ENCODE data around the gene FRYL.

FRYL gene

GRCh38 chr4:48504352-48504751, 275.7 kb downstream of the FRYL start:
- DNase-seq (ENCODE audit: low spot score in 2 of 2) (no peak), ATAC-seq (replicated peaks; ENCODE audit: extremely low read depth, poor library complexity, severe bottlenecking) (no peak)
- no peak overlapping the region for H3K4me3 Mint-ChIP-seq
- no peaks in the 10 kb centered on the region for H3K4me1 Mint-ChIP-seq
- no peaks in the 10 kb centered on the region for H3K27me3 Mint-ChIP-seq
- peaks cover 33% of the 10 kb centered on the region for H3K36me3 Mint-ChIP-seq (ENCODE audit: insufficient read depth)
- H3K9me3 Mint-ChIP-seq = no peaks in the 10 kb centered on the region
- H3K27ac Mint-ChIP-seq (ENCODE audit: low read depth) = no peak overlapping the region

GRCh38 chr4:48504026-48504330, 276.1 kb downstream of the FRYL start:
- H3K27ac Mint-ChIP-seq (ENCODE audit: low read depth) = no peak overlapping the region
- no peaks in the 10 kb centered on the region for H3K4me1 Mint-ChIP-seq
- no peak for DNase-seq (ENCODE audit: low spot score in 2 of 2)
- H3K27me3 Mint-ChIP-seq = no peaks in the 10 kb centered on the region
- peaks cover 37% of the 10 kb centered on the region for H3K36me3 Mint-ChIP-seq (ENCODE audit: insufficient read depth)
- no peak overlapping the region for H3K4me3 Mint-ChIP-seq
- H3K9me3 Mint-ChIP-seq = no peaks in the 10 kb centered on the region
- no peak for ATAC-seq (replicated peaks; ENCODE audit: extremely low read depth, poor library complexity, severe bottlenecking)

- H3K4me3 Mint-ChIP-seq = no peak overlapping the region
- no peaks in the 10 kb centered on the region for H3K4me1 Mint-ChIP-seq
- H3K27me3 Mint-ChIP-seq = no peaks in the 10 kb centered on the region
- DNase-seq (ENCODE audit: low spot score in 2 of 2) = no peak
- no peak overlapping the region for H3K27ac Mint-ChIP-seq (ENCODE audit: low read depth)
- H3K9me3 Mint-ChIP-seq = no peaks in the 10 kb centered on the region
- H3K36me3 Mint-ChIP-seq (ENCODE audit: insufficient read depth) = peaks cover 39% of the 10 kb centered on the region
- ATAC-seq (replicated peaks; ENCODE audit: extremely low read depth, poor library complexity, severe bottlenecking) = no peak
Measured at GRCh38 chr4:48503233-48504025, 276.6 kb downstream of the FRYL start.

- H3K36me3 Mint-ChIP-seq (ENCODE audit: insufficient read depth) = peaks cover 41% of the 10 kb centered on the region
- ATAC-seq (replicated peaks; ENCODE audit: extremely low read depth, poor library complexity, severe bottlenecking) (no peak), DNase-seq (ENCODE audit: low spot score in 2 of 2) (no peak)
- no peak overlapping the region for H3K4me3 Mint-ChIP-seq
- no peaks in the 10 kb centered on the region for H3K27me3 Mint-ChIP-seq
- no peaks in the 10 kb centered on the region for H3K4me1 Mint-ChIP-seq
- no peak overlapping the region for H3K27ac Mint-ChIP-seq (ENCODE audit: low read depth)
- no peaks in the 10 kb centered on the region for H3K9me3 Mint-ChIP-seq
Measured at GRCh38 chr4:48499551-48500066, 280.5 kb downstream of the FRYL start.

- Mint-ChIP-seq H3K27me3 (no peaks in the 10 kb centered on the region), H3K9me3 (no peaks in the 10 kb centered on the region), H3K27ac (ENCODE audit: low read depth) (no peak overlapping the region), H3K36me3 (ENCODE audit: insufficient read depth) (peaks cover 38% of the 10 kb centered on the region), H3K4me3 (no peak overlapping the region), H3K4me1 (no peaks in the 10 kb centered on the region)
- DNase-seq (ENCODE audit: low spot score in 2 of 2) (no peak), ATAC-seq (replicated peaks; ENCODE audit: extremely low read depth, poor library complexity, severe bottlenecking) (no peak)
Measured at GRCh38 chr4:48498895-48499294, 281.2 kb downstream of the FRYL start.

GRCh38 chr4:48495941-48496340, 284.1 kb downstream of the FRYL start:
- peaks cover 24% of the 10 kb centered on the region for H3K36me3 Mint-ChIP-seq (ENCODE audit: insufficient read depth)
- no peak overlapping the region for H3K27ac Mint-ChIP-seq (ENCODE audit: low read depth)
- no peaks in the 10 kb centered on the region for H3K9me3 Mint-ChIP-seq
- DNase-seq (ENCODE audit: low spot score in 2 of 2) = no peak
- no peaks in the 10 kb centered on the region for H3K27me3 Mint-ChIP-seq
- no peaks in the 10 kb centered on the region for H3K4me1 Mint-ChIP-seq
- H3K4me3 Mint-ChIP-seq = no peak overlapping the region
- ATAC-seq (replicated peaks; ENCODE audit: extremely low read depth, poor library complexity, severe bottlenecking) = no peak

- Mint-ChIP-seq H3K9me3 (no peaks in the 10 kb centered on the region), H3K36me3 (ENCODE audit: insufficient read depth) (peaks cover 10% of the 10 kb centered on the region), H3K27me3 (peaks cover 15% of the 10 kb centered on the region), H3K4me1 (no peaks in the 10 kb centered on the region), H3K27ac (ENCODE audit: low read depth) (no peak overlapping the region), H3K4me3 (no peak overlapping the region)
- DNase-seq (ENCODE audit: low spot score in 2 of 2) (no peak), ATAC-seq (replicated peaks; ENCODE audit: extremely low read depth, poor library complexity, severe bottlenecking) (no peak)
Measured at GRCh38 chr4:48493452-48494100, 286.5 kb downstream of the FRYL start.

GRCh38 chr4:48491514-48492176, 288.4 kb downstream of the FRYL start:
- DNase-seq (ENCODE audit: low spot score in 2 of 2) = no peak

GRCh38 chr4:48490680-48491513, 289.2 kb downstream of the FRYL start:
- Mint-ChIP-seq H3K36me3 (ENCODE audit: insufficient read depth) (peaks cover 3% of the 10 kb centered on the region), H3K4me3 (no peak overlapping the region), H3K27ac (ENCODE audit: low read depth) (no peak overlapping the region), H3K9me3 (no peaks in the 10 kb centered on the region), H3K4me1 (no peaks in the 10 kb centered on the region), H3K27me3 (peaks cover 33% of the 10 kb centered on the region)
- peak; percentile 22 for ATAC-seq (replicated peaks; ENCODE audit: extremely low read depth, poor library complexity, severe bottlenecking)
- DNase-seq (ENCODE audit: low spot score in 2 of 2) = no peak

More at GRCh38 chr4:48491514-48492176, 288.4 kb downstream of the FRYL start:
- ATAC-seq (replicated peaks; ENCODE audit: extremely low read depth, poor library complexity, severe bottlenecking) = no peak
- peaks cover 33% of the 10 kb centered on the region for H3K27me3 Mint-ChIP-seq
- H3K4me1 Mint-ChIP-seq = no peaks in the 10 kb centered on the region
- H3K4me3 Mint-ChIP-seq = no peak overlapping the region
- peaks cover 4% of the 10 kb centered on the region for H3K36me3 Mint-ChIP-seq (ENCODE audit: insufficient read depth)
- no peak overlapping the region for H3K27ac Mint-ChIP-seq (ENCODE audit: low read depth)
- no peaks in the 10 kb centered on the region for H3K9me3 Mint-ChIP-seq

GRCh38 chr4:48490012-48490679, 289.9 kb downstream of the FRYL start, which contains the start of gene ZAR1:
Gene ZAR1, plus strand, starts transcription at chr4:48490252. Its CDS starts 40 bp downstream, at chr4:48490292.
- H3K27ac Mint-ChIP-seq (ENCODE audit: low read depth) = no peak within 1 kb of the TSS
- ATAC-seq (replicated peaks; ENCODE audit: extremely low read depth, poor library complexity, severe bottlenecking) (peak; percentile 23), DNase-seq (ENCODE audit: low spot score in 2 of 2) (no peak)
- peak within 1 kb of the TSS; percentile 69 for H3K4me3 Mint-ChIP-seq
- no peaks in the 10 kb centered on the region for H3K9me3 Mint-ChIP-seq
- H3K27me3 Mint-ChIP-seq = peaks cover 38% of the 10 kb centered on the region
- H3K36me3 Mint-ChIP-seq (ENCODE audit: insufficient read depth) = no peaks in the 10 kb centered on the region
- peaks cover under 1% of the 10 kb centered on the region for H3K4me1 Mint-ChIP-seq

GRCh38 chr4:48489683-48490011, 290.4 kb downstream of the FRYL start:
- peak overlapping the region; percentile 69 for H3K4me3 Mint-ChIP-seq
- DNase-seq (ENCODE audit: low spot score in 2 of 2) (no peak), ATAC-seq (replicated peaks; ENCODE audit: extremely low read depth, poor library complexity, severe bottlenecking) (no peak)
- H3K9me3 Mint-ChIP-seq = no peaks in the 10 kb centered on the region
- H3K36me3 Mint-ChIP-seq (ENCODE audit: insufficient read depth) = no peaks in the 10 kb centered on the region
- peaks cover 43% of the 10 kb centered on the region for H3K27me3 Mint-ChIP-seq
- peaks cover 5% of the 10 kb centered on the region for H3K4me1 Mint-ChIP-seq
- H3K27ac Mint-ChIP-seq (ENCODE audit: low read depth) = no peak overlapping the region
